GM19193 (cell line): ENCODE data around the gene PPP4R2.

Source experiments
- POLR2A ChIP-seq: IDR thresholded peaks from 4 replicates; pipeline ENCODE4 v1.6.1; 2011; ENCODE audit not compliant: insufficient read depth, insufficient read length; ENCODE audit errors: extremely low read depth

The PPP4R2 gene, protein sequence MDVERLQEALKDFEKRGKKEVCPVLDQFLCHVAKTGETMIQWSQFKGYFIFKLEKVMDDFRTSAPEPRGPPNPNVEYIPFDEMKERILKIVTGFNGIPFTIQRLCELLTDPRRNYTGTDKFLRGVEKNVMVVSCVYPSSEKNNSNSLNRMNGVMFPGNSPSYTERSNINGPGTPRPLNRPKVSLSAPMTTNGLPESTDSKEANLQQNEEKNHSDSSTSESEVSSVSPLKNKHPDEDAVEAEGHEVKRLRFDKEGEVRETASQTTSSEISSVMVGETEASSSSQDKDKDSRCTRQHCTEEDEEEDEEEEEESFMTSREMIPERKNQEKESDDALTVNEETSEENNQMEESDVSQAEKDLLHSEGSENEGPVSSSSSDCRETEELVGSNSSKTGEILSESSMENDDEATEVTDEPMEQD

GRCh38 chr3:72996473-72997333, at the start of gene PPP4R2:
Gene PPP4R2 (plus strand): TSS chr3:72996811. CDS start chr3:72997038, 227 bp downstream.
- TF ChIP-seq POLR2A: peak; percentile 92

GRCh38 chr3:72947715-72948490, 48.7 kb upstream of the PPP4R2 start:
- TF ChIP-seq POLR2A: no peak

GRCh38 chr3:72949016-72949415, 47.6 kb upstream of the PPP4R2 start:
- no peak for TF ChIP-seq POLR2A

DNA sequence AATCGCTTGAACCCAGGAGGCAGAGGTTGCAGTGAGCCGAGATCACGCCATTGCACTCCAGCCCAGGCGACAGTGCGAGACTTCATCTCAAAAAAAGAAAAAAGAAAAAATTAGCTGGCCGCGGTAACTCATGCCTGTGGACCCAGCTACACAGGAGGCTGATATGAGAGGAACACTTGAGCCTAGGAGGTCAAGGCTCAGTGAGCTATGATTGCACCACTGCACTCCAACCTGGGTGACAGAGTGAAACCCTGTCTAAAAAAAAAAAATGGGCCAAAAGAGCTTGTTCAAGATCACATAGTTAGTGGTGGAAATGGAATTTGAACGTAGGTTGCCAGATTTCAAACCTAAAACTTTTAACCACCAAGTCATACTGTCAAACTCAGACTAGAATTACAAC, 46.2 kb upstream of the PPP4R2 start:
- no peak for TF ChIP-seq POLR2A

DNA sequence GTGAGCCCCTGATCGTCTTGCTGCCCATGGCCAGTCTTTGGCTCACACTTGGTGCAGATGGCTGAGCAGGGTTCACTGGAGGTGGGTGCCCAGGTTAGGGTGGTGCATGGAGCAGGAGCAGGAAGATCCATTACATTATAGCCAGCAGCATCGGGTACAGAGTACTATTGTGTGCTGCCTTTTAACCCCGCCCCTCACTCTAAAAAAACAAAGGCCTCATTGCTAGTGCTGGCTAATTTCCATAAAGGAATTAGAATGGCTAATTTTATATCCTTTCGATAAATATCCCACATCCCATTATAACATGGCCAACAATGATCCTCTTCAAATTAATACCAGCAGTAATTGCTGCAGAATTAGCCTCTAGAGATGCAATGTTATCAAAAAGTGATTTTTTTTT, 45.8 kb upstream of the PPP4R2 start:
- no peak for TF ChIP-seq POLR2A

DNA sequence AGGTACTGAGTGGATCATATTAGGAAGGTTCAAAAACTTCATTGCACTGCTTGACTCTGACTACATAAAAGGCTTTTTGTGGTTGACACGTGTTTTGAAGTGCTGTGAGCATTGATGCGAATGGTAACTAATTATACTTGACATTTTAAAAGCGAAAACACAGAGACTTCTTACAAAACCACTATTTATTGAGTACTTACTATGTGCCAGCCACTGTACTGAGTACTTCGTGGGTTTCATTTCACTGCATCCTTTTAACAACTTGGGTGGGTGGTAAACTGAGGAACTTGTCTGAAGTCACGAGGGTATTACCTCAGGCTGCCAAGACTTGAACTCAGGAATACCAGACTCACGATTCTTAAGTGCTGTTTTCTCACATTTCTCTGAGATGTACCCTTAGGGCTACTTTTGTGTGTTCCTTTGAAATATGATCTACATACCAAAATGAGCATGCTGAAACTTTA, 45.3 kb upstream of the PPP4R2 start:
- no peak for TF ChIP-seq POLR2A

GRCh38 chr3:72953325-72953956, 43.2 kb upstream of the PPP4R2 start:
- TF ChIP-seq POLR2A: no peak

GRCh38 chr3:72957297-72957696, 39.3 kb upstream of the PPP4R2 start:
- TF ChIP-seq POLR2A: no peak

DNA sequence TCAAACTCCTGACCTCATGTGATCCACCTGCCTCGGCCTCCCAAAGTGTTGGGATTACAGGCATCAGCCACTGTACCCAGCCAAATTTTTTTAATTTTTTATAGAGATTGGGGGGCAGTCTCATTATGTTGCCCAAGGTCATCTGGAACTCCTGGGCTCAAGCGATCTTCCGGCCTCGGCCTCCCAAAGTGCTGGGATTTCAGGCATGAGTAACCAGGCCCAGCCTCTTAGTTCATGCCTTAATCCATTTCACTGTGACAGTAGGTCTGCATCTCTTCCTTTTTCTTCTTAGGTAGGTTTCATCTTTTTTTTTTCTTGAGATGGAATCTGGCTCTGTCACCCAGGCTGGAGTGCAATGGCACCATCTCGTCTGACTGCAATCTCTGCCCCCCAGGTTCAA, 37.3 kb upstream of the PPP4R2 start:
- no peak for TF ChIP-seq POLR2A

GRCh38 chr3:72960812-72961518, 35.6 kb upstream of the PPP4R2 start:
- TF ChIP-seq POLR2A: no peak

DNA sequence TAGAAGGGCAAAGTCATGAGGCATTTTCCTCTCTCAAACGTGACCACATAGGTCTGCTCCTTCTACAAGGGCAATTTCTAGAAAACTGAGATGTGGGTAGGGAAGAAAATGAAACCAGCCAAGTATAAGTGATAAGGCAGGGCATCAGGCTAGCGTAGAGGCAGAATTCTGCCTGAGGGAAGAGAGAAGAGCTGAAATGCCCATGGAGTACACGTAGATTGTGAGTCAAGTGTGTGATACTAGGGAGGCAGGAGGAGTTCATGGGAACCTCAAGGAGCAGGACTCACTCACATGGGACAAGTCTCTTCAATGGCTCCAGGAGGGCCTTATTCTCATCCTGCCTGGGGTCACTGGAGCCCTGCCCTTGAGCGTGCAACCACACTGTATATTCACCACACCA, 34.9 kb upstream of the PPP4R2 start:
- no peak for TF ChIP-seq POLR2A

- no peak for TF ChIP-seq POLR2A
Measured at GRCh38 chr3:72962317-72962716, 34.3 kb upstream of the PPP4R2 start.

DNA sequence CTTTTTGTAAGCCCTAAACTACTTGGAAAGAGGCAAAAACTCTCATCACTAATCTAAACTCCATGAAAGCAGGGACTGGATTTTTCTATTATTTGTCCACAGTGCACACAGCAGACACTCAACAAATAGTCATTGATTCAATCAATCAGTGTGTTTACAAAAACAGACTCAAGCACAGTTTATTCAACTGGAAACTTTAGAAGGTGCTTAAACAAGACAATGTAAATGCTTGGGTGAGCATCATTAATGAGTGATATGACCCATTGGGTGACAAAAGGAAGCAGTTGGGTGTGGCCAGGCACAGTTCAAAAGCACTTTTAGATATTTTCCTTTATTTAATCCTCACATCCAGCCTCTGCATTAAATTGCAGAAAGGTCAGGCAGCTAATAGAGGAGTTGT, 32.0 kb upstream of the PPP4R2 start:
- TF ChIP-seq POLR2A: no peak

DNA sequence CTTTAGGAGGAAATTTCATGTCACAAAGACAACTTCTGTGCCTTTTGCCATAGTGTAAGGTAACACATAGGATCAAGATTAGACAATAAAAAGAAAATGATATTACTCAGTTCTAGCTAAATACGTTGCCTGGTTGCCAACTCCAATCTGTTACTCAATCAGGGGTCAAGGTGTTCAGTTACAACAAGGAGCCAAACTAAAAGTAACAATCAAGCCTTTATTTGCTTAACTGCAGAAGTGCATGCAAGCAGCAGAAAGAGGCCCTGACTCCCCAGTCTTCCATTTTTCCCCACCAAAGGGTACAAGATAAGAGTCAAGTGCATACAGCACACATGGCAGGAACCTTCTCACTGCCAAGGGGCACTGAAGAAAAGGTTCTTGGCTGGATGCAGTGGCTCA, 28.3 kb upstream of the PPP4R2 start:
- TF ChIP-seq POLR2A: no peak
